ENCODE data around the gene TRAPPC2. TPM values are rescaled to one million over a fixed set of nuclear protein-coding genes. Genes with fewer than 3 reads are reported as not detected.
A peak's percentile ranks its signal among the peaks of the same experiment; 100 is the strongest.

The TRAPPC2 gene
- total RNA-seq: 5.8 TPM

GRCh38 chrX:13734278-13735172, at the start of gene TRAPPC2, which contains the start of gene OFD1:
Gene TRAPPC2, minus strand, starts transcription at chrX:13734620. Its CDS starts 14,657 bp downstream, at chrX:13719963.
Gene OFD1, plus strand, starts transcription at chrX:13734748. Its CDS starts 324 bp downstream, at chrX:13735072.
- ATAC-seq: peak; percentile 99
- peak; percentile 90 for DNase-seq (ENCODE audit: low spot score)

DNA sequence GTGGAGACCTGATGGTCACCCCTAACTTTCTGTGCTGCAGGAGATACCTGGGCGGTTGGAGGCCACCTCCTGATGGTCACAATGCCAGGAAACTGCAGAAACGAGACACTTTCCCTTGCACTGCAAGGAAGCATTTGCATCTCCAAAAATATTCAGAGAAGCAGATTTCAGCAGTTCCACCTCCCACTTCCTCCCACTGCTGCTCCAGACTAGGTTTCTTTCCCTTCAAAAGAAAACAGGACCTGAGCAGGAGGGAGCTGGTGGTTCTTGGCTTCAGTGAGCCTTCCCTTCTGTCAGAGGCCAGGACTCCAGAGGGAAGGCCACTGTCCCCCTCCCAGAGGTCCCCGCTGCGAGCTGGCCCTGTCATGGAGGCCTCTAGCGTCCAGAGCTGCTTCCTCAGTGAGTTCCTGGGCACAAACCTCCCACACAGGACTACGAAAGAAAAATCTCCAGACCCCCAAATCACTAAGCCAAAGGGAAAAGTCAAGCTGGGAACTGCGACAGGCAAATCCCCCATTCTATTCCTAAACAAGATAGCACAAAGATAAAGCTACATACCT, 46.5 kb upstream of the TRAPPC2 start:
- DNase-seq (ENCODE audit: low spot score): no peak
- ATAC-seq: no peak

- DNase-seq (ENCODE audit: low spot score) (no peak), ATAC-seq (no peak)
These were observed 44.5 kb upstream of the TRAPPC2 start for GRCh38 chrX:13778916-13779315.

GRCh38 chrX:13776387-13776786, 42.0 kb upstream of the TRAPPC2 start:
- DNase-seq (ENCODE audit: low spot score) (no peak), ATAC-seq (no peak)

DNA sequence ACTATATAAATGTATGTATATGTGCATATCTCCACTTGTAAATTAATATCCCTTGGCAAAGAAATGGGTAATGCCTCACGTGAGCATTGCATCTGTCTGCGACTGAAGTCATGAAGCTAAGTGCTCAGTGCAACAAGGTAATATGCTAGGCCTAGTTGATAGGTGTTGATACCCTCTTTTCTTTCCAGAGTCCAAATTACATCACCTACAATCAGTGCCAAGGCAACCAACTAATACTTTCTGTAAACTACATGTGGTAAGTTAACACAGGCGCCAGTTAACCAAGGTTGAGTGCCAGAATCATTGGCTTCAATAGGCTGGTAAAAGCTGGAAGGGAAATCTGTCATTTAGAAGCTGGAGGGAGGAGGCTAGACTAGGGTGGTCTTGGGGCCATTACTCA, 41.4 kb upstream of the TRAPPC2 start:
- peak; percentile 95 for ATAC-seq
- peak; percentile 41 for DNase-seq (ENCODE audit: low spot score)

DNA sequence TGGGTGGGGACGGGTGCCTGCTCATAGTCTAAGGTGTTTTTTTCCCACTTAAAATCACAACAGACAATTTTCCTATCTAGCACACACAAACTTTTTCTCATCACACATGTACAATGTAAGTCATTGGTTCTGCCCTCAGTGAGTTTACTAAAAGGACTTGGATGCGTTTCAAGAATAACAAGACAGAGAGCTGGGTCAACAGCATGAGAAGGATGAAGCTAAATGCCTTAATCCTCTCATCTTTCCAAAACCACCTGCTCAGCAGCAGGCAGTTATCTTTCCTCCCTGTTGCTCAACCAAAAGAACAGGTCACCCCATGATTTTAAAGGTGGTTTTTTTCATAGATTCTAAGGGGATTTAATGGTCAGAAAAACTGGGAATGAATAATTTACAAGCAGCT, 40.3 kb upstream of the TRAPPC2 start:
- ATAC-seq: no peak
- no peak for DNase-seq (ENCODE audit: low spot score)

GRCh38 chrX:13770013-13770535, 35.7 kb upstream of the TRAPPC2 start:
- ATAC-seq (no peak), DNase-seq (ENCODE audit: low spot score) (no peak)

GRCh38 chrX:13768939-13769338, 34.5 kb upstream of the TRAPPC2 start:
- DNase-seq (ENCODE audit: low spot score) (no peak), ATAC-seq (no peak)

GRCh38 chrX:13764765-13765164, 30.3 kb upstream of the TRAPPC2 start:
- DNase-seq (ENCODE audit: low spot score): no peak
- ATAC-seq: no peak

DNA sequence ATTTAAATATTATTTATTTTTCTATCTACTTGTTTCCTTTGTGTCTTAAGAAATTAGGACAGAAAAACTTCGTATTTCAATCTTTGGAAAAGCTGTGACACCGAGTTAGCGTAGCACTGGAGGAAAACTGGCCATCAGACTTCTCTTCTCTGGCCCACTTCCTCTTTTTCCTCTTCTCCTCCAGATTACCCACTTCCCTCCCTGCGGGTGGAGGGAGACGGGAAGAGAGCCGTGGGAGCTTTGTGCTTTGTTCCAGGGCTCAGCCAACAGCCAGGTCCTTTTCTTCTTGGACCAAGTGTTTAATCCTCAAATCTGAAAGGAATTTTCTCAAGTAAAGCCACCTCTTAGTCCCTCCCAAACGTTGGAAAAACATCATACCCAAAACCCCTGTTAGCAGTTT, 29.9 kb upstream of the TRAPPC2 start:
- ATAC-seq (no peak), DNase-seq (ENCODE audit: low spot score) (no peak)

- no peak for DNase-seq (ENCODE audit: low spot score)
- no peak for ATAC-seq
These were observed 29.1 kb upstream of the TRAPPC2 start for GRCh38 chrX:13763489-13763888.

DNA sequence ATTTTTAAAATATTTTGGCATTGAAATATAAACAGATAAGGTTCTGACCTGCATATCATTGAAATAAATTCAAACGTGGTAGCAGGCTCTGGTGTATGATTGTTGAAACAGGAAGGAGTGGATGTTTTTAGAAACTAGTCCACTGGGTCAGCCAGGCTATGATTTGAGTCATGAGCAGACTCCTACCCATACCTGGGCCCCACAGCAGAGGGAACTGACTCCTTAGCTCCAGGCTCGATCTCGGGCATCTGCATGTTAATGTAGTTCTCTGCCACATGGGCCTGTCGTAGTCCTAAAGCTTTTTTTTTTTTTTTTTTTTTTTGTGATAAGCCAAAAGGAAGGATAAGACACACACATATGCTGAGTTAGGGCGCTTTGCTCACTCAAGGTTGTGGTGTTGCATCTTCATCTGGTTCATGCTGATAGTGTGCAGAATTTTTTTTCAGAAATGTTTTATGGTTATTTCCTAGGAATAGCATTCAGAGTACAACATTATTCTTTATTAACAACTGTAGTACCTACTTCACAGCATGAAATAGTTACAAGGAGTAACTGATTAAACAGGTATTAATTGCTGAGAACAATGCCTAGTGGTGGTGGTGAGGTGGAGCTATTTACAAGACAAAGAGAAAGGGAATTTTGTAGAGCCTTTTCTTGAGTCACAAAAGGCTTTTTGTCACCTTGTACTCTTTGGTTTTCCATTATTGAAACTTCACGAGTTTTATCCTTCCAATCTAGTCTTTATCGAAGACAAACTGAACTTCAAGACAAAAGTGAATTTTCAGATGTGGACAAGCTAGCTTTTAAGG, 27.4 kb upstream of the TRAPPC2 start:
- ATAC-seq: no peak
- no peak for DNase-seq (ENCODE audit: low spot score)

- no peak for ATAC-seq
- DNase-seq (ENCODE audit: low spot score): no peak
These were observed 26.0 kb upstream of the TRAPPC2 start for GRCh38 chrX:13760426-13760825.

- ATAC-seq (no peak), DNase-seq (ENCODE audit: low spot score) (no peak)
These were observed 24.8 kb upstream of the TRAPPC2 start for GRCh38 chrX:13759152-13759718.

DNA sequence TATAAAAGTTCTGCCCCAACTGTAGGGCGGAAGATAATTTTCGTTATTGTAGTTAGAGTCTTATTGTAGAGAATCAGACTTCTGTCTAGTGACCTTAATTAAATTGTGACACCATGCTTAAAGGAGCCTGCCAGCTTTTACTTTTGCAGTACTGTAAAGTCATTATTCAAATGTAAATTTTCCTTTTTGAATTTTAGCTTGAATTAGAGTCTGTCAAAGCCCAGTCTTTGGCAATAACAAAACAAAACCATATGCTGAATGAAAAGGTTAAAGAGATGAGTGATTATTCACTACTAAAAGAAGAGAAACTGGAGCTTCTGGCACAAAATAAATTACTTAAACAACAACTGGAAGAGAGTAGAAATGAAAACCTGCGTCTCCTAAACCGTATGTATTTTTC, 22.0 kb upstream of the TRAPPC2 start:
- ATAC-seq (no peak), DNase-seq (ENCODE audit: low spot score) (no peak)

DNA sequence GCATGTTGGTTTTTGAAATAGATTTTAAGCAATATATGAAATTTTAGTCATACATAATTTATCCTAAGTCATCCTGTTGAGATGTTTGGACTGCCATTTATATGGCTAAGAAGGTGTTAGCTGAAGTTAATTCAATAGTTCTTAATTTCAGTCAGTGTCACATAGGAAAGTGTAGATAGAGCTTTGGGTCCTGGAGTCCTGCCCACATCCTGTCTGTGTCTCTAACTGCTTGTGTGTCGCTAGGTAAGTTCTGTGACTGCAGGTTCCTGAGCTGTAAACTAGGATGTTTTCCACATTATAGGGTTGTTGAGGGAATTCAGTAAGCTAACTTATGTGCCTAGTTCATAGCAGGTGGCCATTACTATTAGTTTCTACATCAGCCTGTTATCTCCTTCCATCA, 20.8 kb upstream of the TRAPPC2 start:
- DNase-seq (ENCODE audit: low spot score): no peak
- ATAC-seq: no peak

DNA sequence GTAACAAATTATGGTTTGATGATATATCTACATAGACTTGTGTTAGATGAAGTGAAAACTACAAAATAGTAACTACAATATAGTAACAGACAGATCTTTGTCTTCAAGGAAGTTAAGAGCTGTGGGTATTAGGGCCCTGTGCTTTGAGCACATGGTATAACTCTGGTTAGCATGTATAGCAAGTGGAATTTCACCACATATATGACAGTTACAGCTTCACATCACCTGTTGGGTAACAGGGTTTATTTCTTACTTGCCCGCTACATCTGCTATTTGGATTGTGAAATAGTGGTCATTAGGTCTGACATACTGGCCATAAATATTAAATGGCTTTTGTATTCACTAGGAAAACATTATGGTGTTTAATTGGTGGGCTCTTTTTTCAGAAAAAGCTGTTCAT, 20.3 kb upstream of the TRAPPC2 start:
- DNase-seq (ENCODE audit: low spot score): no peak
- no peak for ATAC-seq

DNA sequence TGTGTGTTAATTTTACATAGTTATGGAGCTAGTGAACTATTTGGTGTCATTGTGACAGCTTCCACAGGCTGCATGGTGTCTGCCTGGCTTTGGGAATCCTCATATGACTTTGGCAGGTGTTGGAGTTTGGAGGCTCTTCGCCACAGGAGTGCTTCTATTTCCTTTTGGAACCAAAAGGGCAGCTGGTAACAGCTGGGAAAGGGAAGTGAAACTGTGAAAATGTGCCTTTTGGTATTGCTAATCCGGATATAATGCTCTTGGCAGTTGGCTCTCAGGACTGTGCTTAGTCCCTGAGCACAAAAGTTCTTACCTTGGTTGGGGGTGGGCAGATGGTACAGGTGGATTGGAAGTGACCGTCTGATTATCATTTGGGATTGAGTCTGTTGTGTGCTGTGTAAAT, 18.2 kb upstream of the TRAPPC2 start:
- ATAC-seq: no peak
- DNase-seq (ENCODE audit: low spot score): no peak

DNA sequence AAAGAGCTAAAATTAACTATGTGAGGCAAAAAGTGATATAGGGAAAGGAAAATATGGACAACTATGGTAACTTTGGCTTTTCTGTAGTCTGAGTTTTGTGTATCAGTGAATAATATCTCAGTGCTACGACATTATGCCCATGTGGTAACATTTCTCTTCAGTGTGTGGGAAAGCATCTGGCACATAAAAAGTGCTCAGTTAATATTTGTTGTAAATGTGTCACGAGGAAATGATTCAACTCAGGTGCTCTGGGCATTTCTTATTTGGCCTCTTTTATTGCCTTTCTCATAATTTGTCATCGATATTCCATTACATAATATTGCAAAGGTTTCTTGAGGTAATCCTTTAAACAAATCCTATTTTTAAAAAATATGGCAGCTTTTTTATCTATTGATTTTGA, 17.7 kb upstream of the TRAPPC2 start:
- DNase-seq (ENCODE audit: low spot score): no peak
- no peak for ATAC-seq

DNA sequence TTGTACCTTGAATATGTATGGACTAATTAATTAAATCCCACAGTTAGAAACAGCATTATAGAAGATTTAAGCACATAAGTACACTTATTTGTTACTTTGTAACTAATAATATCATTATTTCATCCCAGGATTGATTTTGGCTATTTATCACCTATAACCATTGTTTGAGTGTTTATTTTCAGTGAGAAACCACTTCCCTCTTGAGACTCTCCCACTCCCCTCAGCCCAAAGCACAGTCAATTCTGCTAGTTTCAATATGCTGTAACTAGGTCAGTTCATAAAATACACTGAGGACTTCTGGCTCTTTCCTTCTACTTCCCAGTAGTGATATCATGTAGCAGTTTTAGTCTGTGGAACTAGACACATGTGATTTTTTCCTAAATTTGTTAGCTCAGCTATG, 16.4 kb upstream of the TRAPPC2 start:
- no peak for DNase-seq (ENCODE audit: low spot score)
- no peak for ATAC-seq

- DNase-seq (ENCODE audit: low spot score) (no peak), ATAC-seq (peak; percentile 68)
These were observed 15.8 kb upstream of the TRAPPC2 start for GRCh38 chrX:13750204-13750603.
